Prostate gland (tissue), 2 donors: ENCODE results near the gene IPO5.

Experiments
- CTCF ChIP-seq, 4 experiments: fragments of 200-600 bp in 2 of 4; fragments of 450-650 bp in 2 of 4; sonication (generic) in 2 of 4; IDR thresholded peaks; 1 replicate in 3 of 4; 2 replicates in 1 of 4; pipeline ENCODE4 v1.5.1; 2016 to 2019; ENCODE audit warnings: antibody characterized with exemption in 4 of 4, mild to moderate bottlenecking in 2 of 4, moderate library complexity in 2 of 4
- POLR2A ChIP-seq: fragments of 450-650 bp; IDR thresholded peaks from one replicate; pipeline ENCODE4 v1.6.1; 2016; ENCODE audit warnings: antibody characterized with exemption, mild to moderate bottlenecking
- POLR2AphosphoS5 ChIP-seq: sonication (generic); formaldehyde crosslinking; IDR thresholded peaks from one replicate; pipeline ENCODE4 v1.6.1; 2017; ENCODE audit warnings: antibody characterized with exemption

GRCh38 chr13:98039261-98039660 lies 85.8 kb downstream of the IPO5 start:
- TF ChIP-seq POLR2AphosphoS5 (no peak), CTCF (IDR thresholded peaks at IDR 0.05) (no peak), POLR2A (no peak)
